NCI-H524 treated with DMSO at 0.1 percent for 48 hours (cell line): ENCODE data around the gene AACS.

Experiments
- DNase-seq: peaks from one replicate; lab custom pipeline; 2025; lab: John Stamatoyannopoulos, UW

Gene AACS

GRCh38 chr12:125152463-125152862 lies 87.2 kb downstream of the AACS start:
- no peak for DNase-seq

- DNase-seq, result no peak
These were observed 90.1 kb downstream of the AACS start for GRCh38 chr12:125155366-125155765.

- no peak for DNase-seq
These were observed 91.9 kb downstream of the AACS start for GRCh38 chr12:125157177-125157576.

DNA sequence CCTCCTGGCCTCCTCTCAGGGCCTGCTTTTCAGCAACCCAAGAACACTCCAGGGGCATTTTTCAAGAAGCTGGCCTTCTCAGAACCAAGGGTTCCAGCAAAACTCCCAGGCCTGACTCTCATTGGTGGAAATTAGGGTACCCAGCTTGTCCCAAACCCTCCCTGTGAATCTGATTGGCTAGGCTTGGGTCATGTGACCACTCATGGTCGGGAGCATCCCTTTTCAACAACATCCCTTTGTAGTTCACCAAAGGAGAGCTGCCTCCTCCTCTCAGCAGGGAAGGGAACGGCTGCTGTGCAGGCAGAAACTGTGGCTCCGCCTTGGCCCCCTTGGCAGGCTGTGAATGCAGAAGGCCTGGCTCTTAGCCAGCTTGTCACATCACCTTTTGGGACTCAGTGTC lies 94.5 kb downstream of the AACS start:
- DNase-seq, result no peak

DNA sequence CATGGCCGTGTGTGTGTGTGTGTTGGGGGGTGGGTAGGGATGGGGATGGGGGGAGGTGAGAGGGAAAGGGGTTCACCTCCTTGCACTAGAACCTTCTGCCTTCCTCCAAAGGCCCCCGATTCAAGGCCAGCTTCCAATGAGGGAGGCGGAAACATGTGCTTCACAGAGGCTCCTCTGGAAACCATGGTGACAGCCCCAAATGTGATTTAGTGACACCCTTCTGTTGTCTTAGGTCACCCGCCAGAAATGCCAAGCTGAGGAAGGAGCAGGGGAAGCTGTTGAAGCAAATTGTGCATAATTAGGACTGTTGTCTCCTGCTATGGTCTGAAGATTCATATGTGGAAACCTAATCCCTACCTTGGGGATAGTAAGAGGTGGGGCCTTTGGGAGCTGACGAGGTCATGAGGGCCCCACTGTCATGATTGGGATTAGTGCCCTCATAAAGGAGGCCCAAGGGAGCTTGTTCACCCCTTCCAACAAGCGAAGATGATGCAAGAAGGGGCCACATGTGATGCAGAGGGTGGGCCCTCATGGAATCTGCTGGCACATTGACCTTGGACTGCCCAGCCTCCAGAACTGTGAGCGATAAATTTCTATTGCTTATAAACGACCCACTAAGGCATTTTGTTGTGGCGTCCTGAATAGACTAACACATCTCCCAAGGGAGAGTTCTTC lies 95.2 kb downstream of the AACS start:
- DNase-seq, result no peak

DNA sequence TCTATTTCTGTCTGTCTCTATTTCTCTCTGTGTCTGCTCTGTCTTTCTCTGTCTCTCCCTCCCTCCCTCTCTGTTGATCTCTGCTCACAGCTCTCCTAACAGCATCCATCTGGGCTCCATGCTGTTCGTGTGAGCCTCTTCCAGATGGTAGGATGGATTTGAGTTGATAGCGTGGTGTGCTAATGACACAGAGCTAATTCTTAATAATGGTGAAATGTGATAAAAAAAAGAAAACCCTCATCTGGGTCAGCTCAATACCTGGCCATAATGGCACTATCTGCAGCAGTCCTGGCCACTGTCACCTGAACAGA lies 96.4 kb downstream of the AACS start:
- DNase-seq, result peak; percentile 60

DNA sequence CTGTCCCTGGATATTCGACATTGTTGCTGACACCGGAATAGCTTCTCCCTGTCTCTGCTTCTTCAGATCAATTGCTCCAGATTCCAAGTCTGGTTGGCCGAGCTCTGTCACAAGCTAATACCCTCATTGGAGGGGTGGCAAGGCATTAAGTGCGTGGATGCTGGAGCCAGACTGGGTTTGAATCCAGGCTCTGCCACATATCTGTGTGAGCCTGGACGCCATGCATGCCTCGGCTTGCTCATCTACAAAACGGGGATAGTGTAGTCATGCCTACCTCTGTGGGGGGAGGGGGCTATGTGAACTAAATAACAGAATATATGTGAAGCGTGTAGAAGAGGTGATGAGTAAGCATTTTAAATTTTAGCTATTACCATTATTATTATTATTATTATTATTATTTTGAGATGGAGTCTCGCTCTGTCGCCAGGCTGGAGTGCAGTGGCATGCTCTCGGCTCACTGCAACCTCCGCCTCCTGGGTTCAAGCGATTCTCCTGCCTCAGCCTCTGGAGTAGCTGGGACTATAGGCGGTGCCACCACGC lies 97.3 kb downstream of the AACS start:
- DNase-seq, result no peak

DNA sequence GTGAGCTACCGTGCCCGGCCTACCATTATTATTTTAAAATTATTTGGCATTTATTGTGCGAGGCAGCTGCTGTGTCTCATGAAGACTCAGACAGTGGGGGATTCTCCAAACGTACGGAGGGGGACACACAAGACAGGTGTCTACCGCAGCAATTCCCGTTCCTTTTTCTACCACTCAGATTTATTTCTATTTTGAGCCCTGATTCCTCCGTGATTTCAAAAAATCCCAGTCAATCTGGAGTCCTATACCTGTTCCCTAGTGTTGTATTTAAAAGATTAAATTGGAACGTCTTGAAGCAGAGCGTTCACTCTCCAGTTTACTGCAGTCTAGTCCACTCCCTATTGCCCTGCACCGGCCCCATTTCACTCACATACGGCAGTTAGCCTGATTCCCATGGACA lies 97.9 kb downstream of the AACS start:
- no peak for DNase-seq

GRCh38 chr12:125164541-125164940 lies 99.3 kb downstream of the AACS start:
- no peak for DNase-seq

GRCh38 chr12:125166041-125166440 lies 100.8 kb downstream of the AACS start:
- no peak for DNase-seq

DNA sequence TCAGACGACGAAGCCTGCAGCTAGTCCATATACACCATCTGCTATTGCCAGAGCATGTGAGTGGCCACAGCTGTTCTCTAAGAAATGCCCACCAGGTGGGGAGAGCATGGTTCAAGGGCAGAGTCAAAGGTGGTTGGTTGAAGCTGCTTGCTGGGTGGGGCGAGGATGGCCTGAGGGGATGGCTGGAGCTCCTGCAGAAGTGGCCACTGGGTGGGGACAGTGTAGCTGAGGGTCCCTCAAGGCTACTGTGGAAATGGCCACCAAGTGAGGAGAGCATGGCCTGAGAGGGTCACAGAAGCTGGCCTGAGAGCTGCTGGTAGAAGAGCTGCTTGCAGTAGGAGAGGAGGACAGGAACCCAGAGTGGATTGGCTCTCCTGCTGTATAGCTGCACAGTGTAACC lies 102.4 kb downstream of the AACS start:
- DNase-seq, result no peak

GRCh38 chr12:125169451-125169850 lies 104.2 kb downstream of the AACS start:
- no peak for DNase-seq

DNA sequence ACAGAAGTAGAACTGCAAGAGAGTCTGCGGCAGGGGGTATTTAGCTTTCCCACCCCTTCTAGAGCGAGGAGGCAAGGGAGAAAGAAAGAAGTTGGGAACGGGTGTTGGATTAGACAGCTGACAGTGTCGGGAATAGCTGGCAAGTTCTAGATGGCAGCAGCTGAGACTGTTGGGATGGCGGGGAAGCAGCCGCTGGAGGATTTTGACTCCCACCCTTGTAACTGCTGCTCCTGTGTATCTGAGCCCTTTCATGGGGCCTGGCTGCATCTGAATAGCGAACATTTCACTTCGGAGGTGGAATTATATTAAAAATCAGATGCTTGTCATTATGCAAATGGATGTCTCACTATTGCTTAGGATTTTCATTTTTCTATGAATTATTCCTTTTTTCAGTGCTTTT lies 104.6 kb downstream of the AACS start:
- no peak for DNase-seq

DNA sequence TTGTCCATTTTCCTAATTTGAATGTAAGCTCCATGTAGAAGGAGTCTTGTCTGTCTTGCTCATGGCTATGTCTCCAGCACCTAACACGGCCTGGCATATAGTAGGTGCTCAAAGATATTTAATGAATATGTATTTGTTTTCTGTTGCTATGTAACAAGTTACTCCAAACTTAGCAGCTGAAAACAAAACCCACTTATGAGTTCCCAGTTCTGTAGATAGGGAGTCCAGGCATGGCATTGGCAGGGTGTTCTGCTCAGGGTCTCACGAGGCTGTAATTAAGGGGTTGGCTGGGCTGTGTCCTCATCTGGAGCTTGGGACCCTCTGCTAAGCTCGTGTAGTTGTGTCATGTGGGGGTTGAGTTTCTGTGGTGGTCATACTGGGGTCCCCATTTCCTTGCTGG lies 106.0 kb downstream of the AACS start:
- no peak for DNase-seq

DNA sequence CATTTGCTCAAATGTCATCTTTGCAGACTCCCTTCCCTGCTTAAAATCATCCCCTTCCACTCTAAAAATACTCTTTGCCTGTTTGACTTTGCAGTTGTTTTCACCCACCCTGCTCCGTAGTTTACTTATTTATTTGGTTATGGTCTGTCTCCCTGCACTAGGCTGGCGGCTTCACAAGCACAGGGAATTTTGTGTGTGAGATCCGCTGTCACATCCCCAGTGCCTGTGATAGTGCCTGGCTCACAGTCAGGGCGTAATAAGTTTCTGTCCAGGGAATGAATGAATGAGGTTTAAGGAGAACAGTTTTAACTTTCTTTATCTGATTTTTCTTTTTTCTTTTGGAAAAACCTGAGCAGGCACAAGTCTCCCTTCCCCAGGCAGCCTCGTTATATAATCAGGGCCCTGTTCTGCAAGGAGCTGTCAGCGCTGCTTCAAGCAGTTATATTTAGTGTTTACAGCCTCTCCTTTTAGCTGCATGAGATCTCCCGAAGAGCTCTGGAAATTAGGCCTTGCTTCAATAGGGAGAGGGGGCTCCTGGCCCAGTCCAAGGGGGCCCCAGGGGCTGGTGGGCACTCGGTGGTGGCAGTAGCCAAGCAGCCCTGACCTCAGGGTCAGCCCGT lies 107.1 kb downstream of the AACS start:
- no peak for DNase-seq

- no peak for DNase-seq
These were observed 110.3 kb downstream of the AACS start for GRCh38 chr12:125175576-125175975.

DNA sequence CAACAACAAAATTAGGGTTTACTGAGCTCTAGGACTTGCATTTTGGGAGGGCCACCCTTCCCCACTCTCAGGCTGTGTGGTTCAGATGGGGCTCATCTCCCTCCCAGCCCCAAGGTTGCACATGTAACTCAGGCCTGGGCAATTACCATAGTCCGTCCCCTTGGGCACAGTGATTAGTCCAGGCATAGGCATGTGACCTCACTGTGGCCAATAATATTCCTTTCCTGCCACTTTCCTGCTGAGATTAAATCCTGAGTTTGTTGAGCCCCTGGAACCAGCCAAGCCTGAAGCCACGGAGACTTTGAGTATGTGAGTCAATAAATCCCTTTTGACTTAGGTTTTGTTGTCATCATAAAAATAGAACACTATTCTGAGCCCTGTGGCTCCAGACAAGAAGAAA lies 113.0 kb downstream of the AACS start:
- DNase-seq, result no peak

- no peak for DNase-seq
These were observed 114.9 kb downstream of the AACS start for GRCh38 chr12:125180144-125180543.

DNA sequence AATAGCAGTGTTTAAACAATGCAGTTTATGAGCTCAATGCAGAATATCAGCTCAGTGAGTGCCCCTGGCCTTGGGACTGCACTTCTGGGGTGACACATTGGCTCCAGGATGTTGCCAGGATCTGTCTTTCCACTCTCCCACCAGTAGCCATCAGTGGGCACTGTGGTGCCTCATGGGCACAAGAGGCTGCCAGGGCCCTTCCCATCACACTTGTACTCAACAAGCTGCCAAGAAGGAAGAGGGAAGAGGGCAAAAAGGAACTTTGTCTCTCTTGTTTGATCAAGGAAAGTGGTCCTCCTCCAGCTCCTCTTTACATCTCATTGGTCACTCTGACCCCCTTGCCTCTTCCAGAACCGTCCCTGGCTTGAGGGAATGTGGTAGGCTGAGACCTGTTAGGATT lies 115.9 kb downstream of the AACS start:
- DNase-seq, result no peak

- DNase-seq, result no peak
These were observed 118.2 kb downstream of the AACS start for GRCh38 chr12:125183187-125184067.

DNA sequence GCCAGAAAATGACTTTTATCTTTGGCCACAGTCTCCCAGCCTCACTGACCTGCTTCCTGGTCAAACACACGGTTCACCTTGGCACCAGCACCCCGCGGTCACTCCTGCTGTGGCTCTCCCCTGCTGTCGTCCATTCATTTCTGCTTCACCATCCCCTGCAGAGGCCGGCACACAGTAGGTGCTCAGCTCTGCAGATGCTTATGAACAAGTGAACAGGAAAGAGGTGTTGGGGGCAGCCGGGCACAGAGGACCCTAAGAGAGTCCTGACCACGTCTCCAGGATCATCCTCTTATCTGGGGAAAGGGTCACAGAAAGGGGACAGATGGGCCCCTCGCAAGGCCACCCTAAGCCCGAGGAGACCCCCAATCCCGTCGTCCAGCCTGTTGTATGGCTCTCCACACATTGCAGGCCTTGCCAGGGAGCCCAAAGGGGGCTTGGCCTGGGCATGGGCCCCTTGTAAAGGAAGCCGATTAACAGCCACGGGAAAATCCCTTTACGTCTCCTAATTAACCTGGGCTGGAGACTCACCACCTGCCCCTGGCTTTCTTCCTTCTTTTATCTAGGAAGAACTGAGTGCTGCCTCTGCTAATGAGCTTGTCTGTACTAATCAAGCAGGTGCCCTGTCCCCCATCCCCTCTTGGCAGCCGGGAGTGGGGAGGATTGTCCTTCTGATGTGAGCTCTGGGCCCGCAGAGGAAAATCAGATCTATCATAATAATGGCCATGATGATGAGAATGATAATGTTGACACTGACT lies 119.2 kb downstream of the AACS start:
- DNase-seq, result no peak

DNA sequence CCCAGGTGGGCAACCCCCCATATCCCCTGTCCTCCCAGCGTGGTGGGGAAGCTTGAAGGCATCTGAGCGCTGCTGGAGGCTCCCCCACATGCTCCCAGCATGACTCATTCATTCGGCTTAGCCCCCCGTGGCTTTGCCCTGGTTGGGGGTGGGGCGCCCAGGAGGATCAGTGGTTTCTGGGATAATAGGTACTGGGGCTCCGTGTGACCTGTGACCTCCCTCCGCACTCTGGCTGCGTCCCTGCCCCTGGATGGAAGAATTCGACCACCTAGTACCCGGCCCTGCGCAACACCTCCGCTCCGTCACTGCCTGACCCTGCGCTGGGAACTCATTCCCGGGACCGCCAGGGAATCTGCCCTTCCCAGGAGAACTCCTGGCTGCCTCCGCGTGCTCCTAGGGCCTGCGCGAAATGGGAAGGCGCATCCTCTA lies 120.1 kb downstream of the AACS start:
- no peak for DNase-seq
